Upper lobe of left lung (tissue), 4 donors: Measurements from ENCODE around the gene PTH2R.

Experiments
- CTCF ChIP-seq, 6 experiments: fragments of 450-650 bp in 4 of 6; fragments of 200-600 bp in 2 of 6; sonication (generic) in 2 of 6; IDR thresholded peaks; one replicate each; pipeline ENCODE4 v1.5.1; 2016 to 2019; ENCODE audit warnings: antibody characterized with exemption in 6 of 6
- EP300 ChIP-seq, 4 donors: sonication (generic); formaldehyde crosslinking; IDR thresholded peaks; one replicate each; pipeline ENCODE4 v1.5.1; 2017; ENCODE audit warnings: antibody characterized with exemption in 4 of 4, control low read depth in 2 of 4
- POLR2A ChIP-seq, 4 donors: fragments of 450-650 bp; IDR thresholded peaks; one replicate each; pipeline ENCODE4 v1.5.1; 2016 to 2017; ENCODE audit warnings: antibody characterized with exemption in 4 of 4, mild to moderate bottlenecking in 2 of 4
- POLR2AphosphoS5 ChIP-seq, 2 donors: sonication (generic); formaldehyde crosslinking; IDR thresholded peaks; one replicate each; pipeline ENCODE4 v1.5.1; 2017; ENCODE audit warnings: antibody characterized with exemption in 2 of 2

GRCh38 chr2:208541461-208541988 is 134.9 kb downstream of the PTH2R start:
- TF ChIP-seq POLR2AphosphoS5 (IDR thresholded peaks at IDR 0.05): no peak
- TF ChIP-seq CTCF (IDR thresholded peaks at IDR 0.05): no peak
- TF ChIP-seq POLR2A (IDR thresholded peaks at IDR 0.05): no peak
- TF ChIP-seq EP300 (IDR thresholded peaks at IDR 0.05): no peak
